GM21526 (cell line): ENCODE data around the gene HOXB2.

Experiments used
- ATAC-seq: cut with Tn5 transposase; IDR thresholded peaks from one replicate; pipeline ENCODE4 v1.9.1; 2021; ENCODE audit warnings: moderate library complexity; ENCODE audit not compliant: unreplicated experiment, low FRiP score

HOXB2 gene

DNA sequence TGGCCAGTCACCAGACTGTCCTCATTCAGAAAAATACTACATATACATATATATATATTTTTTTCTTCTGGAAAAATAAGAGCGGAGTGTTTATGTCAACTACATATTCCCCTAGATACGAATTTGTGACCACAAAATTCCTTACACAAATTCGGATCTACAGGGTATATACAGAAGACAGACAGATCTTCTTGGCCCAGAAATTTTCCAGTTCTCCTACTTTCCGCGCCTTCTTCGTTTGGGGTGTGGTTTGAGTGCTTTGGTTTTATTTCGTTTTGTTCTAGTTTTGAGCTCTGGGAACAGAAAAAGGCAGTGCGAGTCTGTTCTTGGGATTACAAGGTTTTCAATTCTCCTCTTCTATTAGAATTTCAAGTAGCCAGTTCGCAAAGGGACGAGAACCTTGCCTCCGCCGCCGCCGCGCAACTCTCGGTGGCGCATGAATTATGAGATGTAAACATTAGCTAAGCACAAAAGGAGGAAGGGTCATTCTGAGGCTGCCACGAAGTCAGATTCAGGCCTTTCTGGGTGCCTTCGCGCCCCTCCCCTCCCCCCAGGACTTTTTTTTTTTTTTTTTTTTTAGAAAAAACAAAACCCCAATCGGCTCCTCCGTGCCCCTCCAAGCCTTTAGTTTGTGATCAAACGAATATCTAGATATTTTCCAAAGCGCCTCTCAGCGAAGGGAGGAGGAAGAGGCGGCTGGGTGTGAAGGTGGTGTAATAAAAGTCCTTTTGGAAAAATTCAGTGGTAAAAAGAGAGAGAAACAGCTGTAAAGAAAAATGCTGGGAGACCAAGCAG, 35.0 kb upstream of the HOXB2 start:
- ATAC-seq = no peak

DNA sequence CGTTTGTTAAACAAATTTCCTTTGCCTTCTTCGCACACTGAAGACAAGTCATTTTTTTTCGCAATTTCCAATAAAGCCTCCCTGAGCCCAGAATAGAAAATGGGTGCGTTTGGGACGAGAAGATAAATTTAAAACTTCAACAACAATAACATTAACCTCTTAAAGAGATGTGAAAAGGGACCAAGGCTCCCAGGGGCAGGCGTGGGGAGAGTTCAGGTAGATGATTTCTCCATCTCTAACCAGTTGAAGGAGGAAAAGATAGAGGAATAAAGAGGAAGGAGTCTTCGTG, 34.5 kb upstream of the HOXB2 start:
- ATAC-seq = no peak

DNA sequence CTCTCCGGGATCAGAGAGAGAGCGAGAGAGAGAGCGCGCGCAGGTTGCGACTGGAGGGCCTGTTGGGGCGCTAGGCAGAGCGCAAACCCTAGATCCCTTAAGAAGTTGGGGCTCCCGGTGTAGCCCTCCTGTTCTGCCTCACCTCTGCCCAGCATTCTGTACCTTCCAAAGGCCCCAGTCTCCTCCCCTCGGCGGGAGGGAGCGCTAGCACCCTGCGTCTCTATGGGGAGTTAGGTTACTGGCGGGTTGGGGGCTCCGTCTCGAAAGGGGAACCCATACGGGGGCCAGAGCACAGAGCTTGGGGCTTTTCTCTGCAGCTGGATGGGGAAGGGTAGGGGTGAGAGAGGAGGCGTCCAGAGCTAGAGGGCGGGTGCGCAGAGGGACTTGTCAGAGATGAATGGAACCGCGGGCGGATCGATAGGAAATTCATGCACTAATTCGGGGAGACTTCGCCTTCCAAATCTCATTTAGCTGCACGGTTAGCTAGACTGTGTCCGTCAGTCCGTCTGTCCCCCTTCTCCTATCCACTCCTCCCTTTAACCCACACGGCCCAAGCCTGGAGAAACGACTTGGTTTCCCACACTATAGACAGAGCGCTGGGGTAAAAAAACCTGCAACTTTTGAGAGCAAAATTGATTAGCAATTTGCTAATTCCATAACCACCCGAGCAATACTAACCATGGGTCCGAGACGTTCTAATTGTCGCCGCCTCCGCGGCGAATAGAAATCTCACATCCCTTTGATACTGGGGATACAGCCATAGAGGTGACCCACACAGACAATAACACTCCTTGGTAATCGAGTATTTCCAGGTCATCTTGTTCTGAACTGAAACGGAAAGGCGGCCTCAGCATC, 33.9 kb upstream of the HOXB2 start:
- ATAC-seq = no peak

DNA sequence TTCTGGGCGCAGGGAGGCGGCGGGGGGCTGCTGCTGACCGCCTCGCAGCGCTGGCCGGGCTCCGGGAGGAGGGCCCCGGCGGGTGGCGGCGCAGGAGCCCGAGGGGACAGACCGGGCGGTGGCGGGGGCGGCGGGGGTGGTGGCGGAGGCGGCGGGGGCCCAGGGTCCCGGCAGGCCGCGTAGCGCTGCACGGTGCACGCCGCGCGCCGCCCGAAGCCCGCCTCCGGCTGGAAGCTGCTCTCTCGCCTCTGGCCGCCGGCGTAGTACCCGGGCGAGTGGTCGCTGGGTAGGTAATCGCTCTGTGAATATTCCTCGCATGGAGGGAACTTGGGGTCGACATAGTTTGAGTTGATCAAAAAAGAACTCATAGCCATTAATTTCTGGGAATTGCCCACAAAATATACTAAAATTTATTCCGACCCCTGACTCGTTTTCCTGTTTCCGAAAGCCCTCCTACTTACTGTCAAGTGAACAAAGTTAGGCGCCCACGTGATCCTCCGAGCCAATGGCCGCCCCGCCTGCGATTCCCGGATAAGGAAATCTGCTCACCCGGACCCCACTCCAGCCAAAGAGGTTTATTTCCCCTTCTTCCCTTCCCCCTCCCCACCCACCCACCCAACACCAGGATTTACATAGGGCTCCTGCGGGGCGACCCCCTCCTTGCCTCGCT, 33.2 kb upstream of the HOXB2 start, which contains the start of gene HOXB4:
HOXB4 (minus strand) TSS at position 405 of the 670 bp plus-strand sequence; CDS start at position 374, 31 bp downstream.
- ATAC-seq = no peak

DNA sequence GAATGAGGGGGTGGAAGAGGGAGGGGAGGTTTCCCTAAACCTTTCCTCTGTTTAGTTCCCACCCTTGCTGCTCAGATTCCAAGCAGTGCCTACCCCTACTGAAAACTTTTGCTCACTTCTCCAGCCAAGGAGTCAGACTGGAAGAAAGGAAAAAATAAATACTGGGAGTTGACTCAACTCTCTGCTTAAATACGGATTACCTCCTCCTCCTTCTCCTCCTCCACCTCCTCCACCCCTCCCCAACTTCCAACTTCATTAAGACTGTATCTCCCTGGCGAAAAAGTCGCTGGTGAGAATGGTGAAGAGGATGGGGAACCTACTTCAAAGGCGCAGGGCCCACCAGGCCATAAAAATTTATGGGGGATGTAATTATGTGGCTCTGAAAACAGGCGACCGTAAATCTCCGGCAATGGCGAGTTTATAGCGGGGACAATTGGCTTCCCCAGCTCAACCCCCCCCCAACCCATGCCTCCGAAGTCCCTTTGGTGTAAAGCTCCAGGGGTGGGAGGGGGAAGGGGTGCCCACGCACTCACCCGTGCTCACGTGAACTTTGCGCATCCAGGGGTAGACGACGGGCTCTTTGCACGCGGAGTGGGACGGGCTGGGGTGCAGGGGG, 32.5 kb upstream of the HOXB2 start:
- no peak for ATAC-seq

DNA sequence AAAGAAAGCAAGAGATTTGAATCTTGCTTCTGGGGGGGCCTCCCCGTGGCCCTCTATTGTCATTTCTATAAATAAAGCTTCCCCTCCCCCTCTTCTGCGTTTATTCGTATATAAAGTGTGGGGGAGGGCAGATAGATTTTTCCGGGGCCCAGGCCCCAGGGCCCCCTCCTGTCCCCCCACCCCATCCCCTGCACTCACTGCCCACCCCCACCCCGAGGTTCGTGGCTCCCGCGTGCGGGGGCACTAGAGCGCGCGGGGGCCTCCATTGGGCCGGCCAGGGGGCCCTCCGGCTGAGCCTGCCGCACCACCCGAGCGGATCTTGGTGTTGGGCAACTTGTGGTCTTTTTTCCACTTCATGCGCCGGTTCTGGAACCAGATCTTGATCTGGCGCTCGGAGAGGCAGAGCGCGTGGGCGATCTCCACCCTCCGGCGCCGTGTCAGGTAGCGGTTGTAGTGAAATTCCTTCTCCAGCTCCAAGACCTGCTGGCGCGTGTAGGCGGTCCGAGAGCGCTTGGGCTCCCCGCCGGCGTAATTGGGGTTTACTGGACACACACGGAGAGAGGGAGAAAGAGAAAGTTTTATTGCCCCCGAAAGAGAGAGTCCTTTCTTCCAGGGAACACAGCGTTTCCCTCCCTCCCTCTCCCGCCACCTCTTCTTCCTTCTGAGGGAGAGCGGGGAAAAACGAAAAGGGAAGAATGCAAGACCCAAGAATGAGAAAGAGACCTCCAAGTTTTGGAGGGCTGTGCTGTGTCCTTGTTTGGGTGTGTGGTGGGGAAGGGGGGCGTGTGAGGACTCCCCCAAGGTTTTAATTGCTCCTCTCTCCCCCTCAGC, 31.8 kb upstream of the HOXB2 start:
- ATAC-seq = no peak

DNA sequence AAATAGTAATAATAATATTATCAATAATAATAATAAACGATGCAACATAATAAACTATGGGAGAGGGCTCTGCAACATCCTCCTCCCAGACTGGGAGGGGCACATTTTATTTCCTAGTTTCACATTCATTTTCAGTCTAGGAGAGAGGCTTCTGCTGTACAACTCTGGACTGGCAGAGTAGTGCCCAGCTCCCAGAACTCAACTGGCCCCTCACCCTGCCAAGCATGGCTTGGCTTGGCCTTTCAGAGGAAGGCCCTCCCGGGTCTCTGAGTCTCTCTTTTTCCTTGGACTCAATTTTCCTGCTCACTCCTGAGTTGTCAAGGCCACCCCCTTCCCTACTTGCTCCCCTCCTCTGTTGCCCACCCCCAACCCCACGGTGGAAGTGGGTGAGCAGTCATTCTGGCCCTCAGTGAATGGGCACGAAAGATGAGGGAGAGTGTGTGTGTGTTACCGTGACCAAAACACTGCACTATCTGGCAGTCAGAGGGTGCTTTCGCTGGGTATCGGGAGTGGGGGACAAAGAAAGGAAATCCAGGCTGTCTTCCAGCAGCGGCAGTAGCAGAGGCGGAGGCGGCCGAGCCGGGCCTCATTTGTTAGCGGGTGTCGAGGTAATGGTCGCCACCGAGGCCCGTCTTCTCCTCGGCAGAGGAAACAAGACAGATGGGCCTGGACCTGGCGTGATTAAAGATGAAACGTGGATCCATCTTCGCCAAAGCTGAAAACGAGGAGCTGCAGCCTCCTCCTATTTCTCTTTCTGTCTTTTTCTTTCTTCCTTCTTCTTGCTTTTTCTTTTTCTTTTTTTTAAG, 31.0 kb upstream of the HOXB2 start:
- ATAC-seq = no peak

DNA sequence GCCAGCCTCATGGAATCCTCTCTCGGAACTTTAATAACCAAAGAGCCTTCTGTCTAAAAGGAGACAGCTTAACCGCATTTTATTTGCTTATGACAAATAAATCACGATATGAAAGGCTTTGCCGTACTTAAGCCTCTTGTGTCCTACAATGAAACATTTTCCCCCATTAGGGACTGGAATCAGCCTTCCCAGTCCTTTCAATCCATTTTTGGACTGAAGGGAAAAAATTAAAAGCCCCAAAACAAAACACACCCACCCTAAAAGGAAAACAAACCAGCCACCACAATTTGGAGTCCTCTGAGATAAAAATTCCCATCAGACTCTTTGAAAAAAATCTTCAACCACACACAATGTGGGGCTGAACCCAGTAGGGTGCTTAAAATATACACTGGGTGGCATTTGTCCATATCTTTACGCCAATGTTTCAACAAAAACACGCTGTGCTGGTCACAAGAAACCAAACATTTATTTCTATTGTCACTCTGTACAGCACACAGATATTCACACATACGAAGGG, 30.2 kb upstream of the HOXB2 start:
- ATAC-seq = no peak

DNA sequence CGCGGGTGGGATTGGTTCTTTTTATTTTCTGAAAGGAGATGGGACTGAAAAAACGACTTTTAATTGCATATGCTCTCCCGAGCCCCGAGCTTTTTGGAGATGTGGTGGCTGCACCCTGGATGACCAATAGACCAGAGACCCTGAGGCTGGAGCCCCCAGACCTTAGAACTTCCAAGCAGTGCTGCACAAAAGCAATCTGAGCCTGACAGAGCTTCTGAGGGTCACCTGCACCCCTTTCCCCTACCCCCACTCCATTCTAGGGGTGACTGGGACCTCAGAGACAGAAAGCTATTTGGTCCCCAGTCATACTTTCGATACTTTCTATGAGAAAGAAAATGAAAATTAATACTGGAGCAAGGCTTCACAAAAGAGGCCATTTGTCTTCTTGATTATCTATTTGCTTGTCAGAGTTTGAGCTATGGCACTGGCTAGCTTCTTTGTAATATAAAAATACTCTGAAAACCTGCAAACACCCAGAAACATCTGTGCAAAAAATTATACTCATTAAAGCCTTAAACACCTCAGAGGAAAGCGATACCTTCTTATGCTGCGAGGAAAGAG, 29.7 kb upstream of the HOXB2 start:
- ATAC-seq = no peak

DNA sequence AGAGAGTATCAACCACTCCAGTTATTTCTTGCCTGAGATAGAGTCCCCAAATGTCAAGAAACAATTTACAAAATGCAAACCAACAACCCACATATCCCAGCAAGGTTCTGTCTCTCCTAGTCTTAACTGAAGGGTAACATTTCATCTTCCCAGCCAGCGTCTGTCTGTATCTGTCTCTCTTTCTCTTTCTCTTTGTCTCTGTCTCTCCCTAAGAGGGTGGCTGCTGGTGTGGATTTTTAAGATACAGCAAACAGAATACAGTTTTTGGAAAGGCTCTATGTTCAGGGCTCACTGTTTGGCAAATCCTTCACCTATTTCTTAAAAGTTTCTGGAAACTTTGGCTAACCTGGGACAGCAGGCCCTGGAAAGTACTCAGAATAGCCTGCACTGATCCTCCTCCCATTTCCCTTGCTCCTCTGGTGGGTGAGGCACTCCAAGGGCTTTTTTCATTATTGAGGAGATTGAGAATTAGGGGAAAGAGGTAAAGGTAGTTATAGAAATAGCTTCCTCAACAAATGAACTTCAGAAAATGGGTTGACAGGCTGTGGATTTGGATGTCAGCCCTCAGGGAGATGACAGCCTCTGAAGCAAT, 27.0 kb upstream of the HOXB2 start:
- no peak for ATAC-seq

DNA sequence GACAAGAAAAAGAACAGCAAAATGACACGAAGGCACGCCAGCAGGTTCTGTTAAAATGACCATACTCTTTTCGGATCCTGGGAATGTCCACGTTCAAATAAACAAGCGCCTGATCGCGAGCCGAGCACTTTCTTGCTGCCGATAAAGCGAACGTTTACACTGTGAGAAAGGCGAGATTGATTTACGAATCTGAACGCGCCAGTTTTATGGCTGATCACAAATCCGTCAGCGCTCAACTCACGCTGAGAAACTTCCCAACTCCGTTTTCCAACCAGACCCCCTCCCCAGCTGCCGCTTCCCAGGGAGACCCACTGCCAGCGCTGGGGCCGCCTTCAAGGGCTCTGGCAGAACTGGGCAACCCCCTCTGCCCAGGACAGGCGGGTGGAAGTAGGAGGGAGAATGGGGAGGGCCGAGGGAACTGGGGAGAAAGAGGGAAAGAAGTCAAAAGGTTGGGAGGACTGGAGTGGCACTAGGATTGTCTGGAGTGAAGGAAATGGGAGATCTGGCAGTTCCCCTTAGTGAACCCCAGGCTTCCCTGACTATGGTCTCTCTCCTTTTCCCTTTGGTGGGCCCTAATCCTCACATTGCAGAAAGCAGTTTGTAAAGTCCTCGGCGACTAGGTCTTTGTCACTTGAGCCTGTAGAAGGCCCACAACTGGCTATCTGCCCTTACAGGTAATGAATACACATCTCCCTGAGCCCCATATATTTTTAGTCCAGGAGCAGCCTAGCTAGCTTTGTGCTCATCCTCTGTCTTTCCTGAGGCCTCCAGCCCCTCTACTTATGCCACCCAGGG, 26.3 kb upstream of the HOXB2 start:
- no peak for ATAC-seq

DNA sequence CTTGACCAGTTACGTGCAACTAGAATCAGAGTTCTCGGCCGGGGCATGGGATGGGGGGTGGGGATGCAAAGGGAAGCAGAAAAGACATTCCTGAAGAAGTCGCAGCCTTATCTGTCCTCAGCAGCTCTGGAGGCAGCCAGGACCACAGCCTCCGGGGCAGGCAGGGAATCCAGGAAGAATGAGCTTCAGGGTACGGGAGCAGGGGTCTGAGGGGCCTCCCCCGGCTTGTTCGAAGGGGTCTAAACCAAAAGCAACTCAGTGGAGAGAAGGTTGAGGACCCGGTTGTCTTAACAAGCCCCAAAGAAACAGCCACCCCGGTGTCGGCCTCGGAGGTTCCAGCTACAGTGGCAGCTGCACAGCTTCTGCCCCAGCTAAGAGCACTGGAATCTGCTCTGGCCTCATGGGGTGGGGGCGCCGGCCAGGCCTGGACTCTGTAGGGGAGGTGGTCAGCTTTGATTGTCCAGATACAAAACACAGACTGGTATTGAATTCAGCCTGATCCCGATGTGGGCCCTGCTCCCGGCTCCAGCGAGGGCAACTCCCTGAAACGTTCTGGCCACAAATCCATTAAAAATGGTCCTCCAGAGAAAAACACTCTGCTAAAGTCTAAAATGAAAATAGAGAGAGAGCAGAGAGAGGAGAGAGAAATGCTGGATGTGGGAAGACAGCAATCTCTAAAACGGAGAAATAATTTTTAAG, 25.6 kb upstream of the HOXB2 start:
- ATAC-seq = no peak

DNA sequence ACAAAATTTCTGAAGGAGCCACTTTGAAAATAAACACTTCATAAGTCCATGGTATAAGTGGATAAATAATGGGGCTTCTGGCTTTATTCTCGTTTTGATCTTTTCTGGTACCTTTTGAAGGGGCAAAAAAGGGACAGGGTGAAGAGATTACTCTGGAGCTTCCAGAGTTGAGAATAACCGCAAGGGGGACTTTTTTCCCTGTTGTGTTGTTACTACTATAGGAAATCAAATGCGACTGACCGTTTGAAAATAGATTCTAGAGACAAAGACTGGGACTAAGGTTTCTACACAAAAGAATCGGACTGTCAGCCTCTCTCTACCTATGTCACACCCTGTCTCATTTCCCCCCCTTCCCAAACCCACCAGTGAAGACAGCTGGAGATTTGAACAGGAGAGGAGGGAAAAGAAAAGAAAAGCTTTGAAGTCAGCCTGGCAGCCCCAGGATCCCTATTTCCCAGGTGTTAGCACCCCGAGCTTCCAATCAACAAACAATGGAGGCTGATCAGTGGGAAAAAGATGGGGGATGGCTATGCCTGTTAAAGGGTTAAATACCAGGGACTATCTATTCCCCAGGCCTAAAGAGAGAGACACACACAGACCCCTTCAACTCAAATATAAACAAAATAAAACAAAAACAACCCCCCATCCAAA, 24.9 kb upstream of the HOXB2 start:
- no peak for ATAC-seq

DNA sequence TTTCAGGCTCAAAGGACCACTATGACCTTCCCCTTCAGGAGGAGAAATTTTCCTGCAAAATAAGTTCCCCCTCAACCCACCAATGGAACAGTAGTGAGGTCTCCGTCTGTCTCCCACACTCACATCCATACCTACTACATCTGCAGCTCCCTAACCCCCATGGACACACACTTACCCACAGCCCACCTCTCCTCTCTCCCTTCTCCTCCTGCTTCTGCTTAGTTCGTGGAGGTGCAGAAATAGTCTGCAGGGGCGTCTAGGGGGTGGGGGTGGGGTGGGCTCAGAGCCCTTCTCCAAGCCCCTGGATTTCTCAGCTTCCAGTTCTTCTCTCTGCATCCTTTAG, 24.3 kb upstream of the HOXB2 start:
- no peak for ATAC-seq

DNA sequence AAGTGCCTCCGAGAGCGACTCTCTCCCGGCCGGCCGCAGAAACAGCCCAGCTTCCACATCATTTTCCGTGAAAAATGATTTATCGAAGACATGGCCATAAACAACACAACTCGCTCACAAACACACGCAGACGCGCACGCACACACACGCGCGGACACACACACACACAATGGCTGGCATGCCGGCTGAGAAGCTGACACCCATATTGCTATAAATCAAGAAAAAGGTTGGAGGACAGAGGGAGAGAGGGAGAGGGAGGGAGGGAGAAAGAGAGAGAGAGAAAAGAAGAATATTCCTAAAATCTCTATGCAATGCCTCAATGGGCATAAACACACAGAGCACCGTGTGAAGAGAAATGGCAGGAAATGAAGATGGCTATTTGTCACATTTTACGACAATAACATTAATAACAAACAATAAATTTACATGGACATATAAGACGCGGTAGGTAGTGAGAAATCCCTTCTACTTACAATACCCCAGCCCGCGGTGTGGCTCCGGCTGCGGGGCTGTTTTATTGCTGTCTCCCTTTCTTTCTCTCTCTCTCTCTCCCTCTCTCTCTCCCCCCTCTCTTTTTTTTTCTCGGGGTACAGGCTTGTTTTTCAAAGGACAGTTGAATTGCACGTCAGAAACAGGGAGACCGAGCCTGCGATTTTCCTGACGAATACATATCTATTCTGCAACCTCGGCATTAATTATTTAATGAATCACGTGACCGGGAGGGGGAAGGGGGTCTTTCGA, 23.8 kb upstream of the HOXB2 start:
- no peak for ATAC-seq
